Lung (tissue), 12 donors: ENCODE data around the gene RASGRP2. TPM values are rescaled to one million over a fixed set of nuclear protein-coding genes. Genes with fewer than 3 reads are reported as not detected.

ENCODE experiments used
- ATAC-seq: fragments of 200-7000 bp; cut with Tn5 transposase; one replicate; pipeline ENCODE4 v1.9.1; 2020; ENCODE audit warnings: moderate number of reproducible peaks; ENCODE audit not compliant: insufficient read depth, low FRiP score
- DNase-seq, 3 donors: peaks; one replicate each; pipeline ENCODE4 v3.0.0-alpha.2; 2013 to 2017
- H3K27ac ChIP-seq, 2 donors: one replicate each; pipeline ENCODE4 v1.5.1; 2013; ENCODE audit warnings: mild to moderate bottlenecking in 2 of 2, moderate library complexity in 2 of 2, control low read depth in 1 of 2, inconsistent platforms in 1 of 2, low read depth in 1 of 2, low read length in 1 of 2
- H3K27me3 ChIP-seq, 3 donors: one replicate each; pipeline ENCODE4 v1.5.1; 2013; ENCODE audit warnings: low read length in 2 of 3; ENCODE audit not compliant: control insufficient read depth in 3 of 3, insufficient read depth in 3 of 3
- H3K36me3 ChIP-seq, 4 donors: one replicate each; pipeline ENCODE4 v1.5.1; 2013; ENCODE audit warnings: low read length in 4 of 4, mild to moderate bottlenecking in 1 of 4, moderate library complexity in 1 of 4; ENCODE audit not compliant: control insufficient read depth in 4 of 4, insufficient read depth in 4 of 4
- H3K4me1 ChIP-seq, 5 donors: one replicate each; pipeline ENCODE4 v1.5.1; 2013; ENCODE audit warnings: low read length in 5 of 5, mild to moderate bottlenecking in 2 of 5, moderate library complexity in 1 of 5; ENCODE audit not compliant: control insufficient read depth in 5 of 5, insufficient read depth in 5 of 5
- H3K4me3 ChIP-seq: one replicate; pipeline ENCODE4 v1.5.1; 2013; ENCODE audit warnings: mild to moderate bottlenecking, control low read depth, moderate library complexity
- H3K9ac ChIP-seq, 2 donors: one replicate each; pipeline ENCODE4 v1.5.1; 2013; ENCODE audit warnings: low read length in 2 of 2, control low read depth in 1 of 2; ENCODE audit not compliant: insufficient read depth in 1 of 2
- H3K9me3 ChIP-seq, 4 donors: one replicate each; pipeline ENCODE4 v1.5.1; 2013; ENCODE audit warnings: low read length in 3 of 4, mild to moderate bottlenecking in 1 of 4, moderate library complexity in 1 of 4; ENCODE audit not compliant: control insufficient read depth in 4 of 4, insufficient read depth in 3 of 4
- WGBS, 2 donors: extraction: QIAGEN DNeasy Blood & Tissue Kit; methylation state at CpG; one replicate each; pipeline ENCODE4 v1.1.7; 2013; 5-methylcytosine and 5-hydroxymethylcytosine counted together
- polyA plus RNA-seq, 2 donors: library from polyadenylated mRNA; stranded (reverse); fragments of 200-250 nt; gene quantifications; one replicate each; pipeline ENCODE4 v1.2.1, GENCODE V29; 2013
- total RNA-seq, 2 donors: library from RNA; depleted of rRNA in 1 of 2; stranded (reverse); fragments of >200 nt in 1 of 2; gene quantifications; one replicate each; pipeline ENCODE4 v1.2.1, GENCODE V29; 2014 to 2021
- TF ChIP-seq, protein P1 (sequence below): IDR thresholded peaks from 2 replicates; pipeline ENCODE4 v1.5.1; 2012; ENCODE audit warnings: mild to moderate bottlenecking; ENCODE audit errors: control extremely low read depth, extremely low read depth
- donor health status: control.
- donor health status: control.
- donor health status: Bipolar disorder and iron deficiency.
- donor health status: healthy.
- donor health status: DM: yes; HTN: yes; CAD: no.

The RASGRP2 gene
- total and polyA plus RNA-seq, 4 donors = 20.0 to 46.4 (median 30.8) TPM

DNA sequence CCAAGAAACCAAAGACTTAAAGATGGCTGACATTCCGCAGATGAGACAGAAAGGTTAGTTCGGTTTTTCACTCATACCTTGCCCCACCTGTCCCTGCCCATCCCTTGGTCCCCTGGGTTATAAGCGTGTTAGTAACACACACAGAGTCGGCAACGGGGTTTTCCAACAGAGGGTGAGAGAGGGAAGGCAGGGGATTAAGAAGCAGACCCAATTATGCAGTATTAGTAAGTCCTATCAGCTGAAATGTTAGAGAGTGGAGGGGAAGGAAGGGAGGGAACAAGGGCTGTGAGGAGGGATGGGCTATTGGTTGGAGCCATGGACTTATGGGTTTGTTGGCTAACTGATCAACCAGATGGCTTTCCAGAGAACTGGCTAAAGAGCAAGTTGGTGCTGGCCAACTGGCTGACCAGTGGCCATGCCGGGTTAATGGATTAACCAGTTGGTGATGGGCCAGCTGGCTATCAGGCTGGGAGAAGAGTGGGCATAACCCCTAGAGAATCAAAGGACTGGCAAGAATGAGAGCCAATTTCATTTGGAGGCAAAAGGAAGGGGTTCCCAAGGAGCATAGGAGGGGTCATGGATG, 66.4 kb downstream of the RASGRP2 start:
- Histone ChIP-seq H3K9me3 (no peaks in the 10 kb centered on the region), H3K27ac (no peak overlapping the region), H3K4me3 (no peak overlapping the region), H3K36me3 (no peaks in the 10 kb centered on the region), H3K9ac (no peak overlapping the region), H3K27me3 (peaks cover 0 to 48% (median 6%) of the 10 kb centered on the region in 3 donors), H3K4me1 (peaks cover 0 to 3% (median 0%) of the 10 kb centered on the region in 5 donors)
- WGBS, 2 donors = 86 to 96% methylated on average over 6 of the region's 6 CpGs
- TF ChIP-seq, protein P1, sequence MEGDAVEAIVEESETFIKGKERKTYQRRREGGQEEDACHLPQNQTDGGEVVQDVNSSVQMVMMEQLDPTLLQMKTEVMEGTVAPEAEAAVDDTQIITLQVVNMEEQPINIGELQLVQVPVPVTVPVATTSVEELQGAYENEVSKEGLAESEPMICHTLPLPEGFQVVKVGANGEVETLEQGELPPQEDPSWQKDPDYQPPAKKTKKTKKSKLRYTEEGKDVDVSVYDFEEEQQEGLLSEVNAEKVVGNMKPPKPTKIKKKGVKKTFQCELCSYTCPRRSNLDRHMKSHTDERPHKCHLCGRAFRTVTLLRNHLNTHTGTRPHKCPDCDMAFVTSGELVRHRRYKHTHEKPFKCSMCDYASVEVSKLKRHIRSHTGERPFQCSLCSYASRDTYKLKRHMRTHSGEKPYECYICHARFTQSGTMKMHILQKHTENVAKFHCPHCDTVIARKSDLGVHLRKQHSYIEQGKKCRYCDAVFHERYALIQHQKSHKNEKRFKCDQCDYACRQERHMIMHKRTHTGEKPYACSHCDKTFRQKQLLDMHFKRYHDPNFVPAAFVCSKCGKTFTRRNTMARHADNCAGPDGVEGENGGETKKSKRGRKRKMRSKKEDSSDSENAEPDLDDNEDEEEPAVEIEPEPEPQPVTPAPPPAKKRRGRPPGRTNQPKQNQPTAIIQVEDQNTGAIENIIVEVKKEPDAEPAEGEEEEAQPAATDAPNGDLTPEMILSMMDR = no peak
- ATAC-seq = no peak
- no peak for DNase-seq

Other genes starting within 250 kb of the RASGRP2 start
- not detected for gene SLC22A11, start 188.2 kb downstream of the RASGRP2 start, total RNA-seq
- gene SLC22A11, start 188.2 kb downstream of the RASGRP2 start, polyA plus RNA-seq = under 1 TPM in 1 of 2 donors, not detected in 1; 0.08 TPM
- gene SLC22A12, start 152.9 kb downstream of the RASGRP2 start, total RNA-seq = not detected
- not detected for gene SLC22A12, start 152.9 kb downstream of the RASGRP2 start, polyA plus RNA-seq
- 1 to 10 TPM; 1.7 to 6.6 TPM for gene NRXN2, start 20.9 kb downstream of the RASGRP2 start, total RNA-seq
- gene NRXN2, start 20.9 kb downstream of the RASGRP2 start, polyA plus RNA-seq = under 1 TPM; 0.39 to 0.56 TPM
- 1 to 10 TPM; 3.7 to 3.8 TPM for gene PYGM, start 15.8 kb upstream of the RASGRP2 start, total RNA-seq
- 1 to 10 TPM; 1.2 TPM for gene PYGM, start 15.8 kb upstream of the RASGRP2 start, polyA plus RNA-seq
- 100 to 1,000 TPM; 196 to 213 TPM for gene SF1, start 34.4 kb upstream of the RASGRP2 start, total RNA-seq
- gene SF1, start 34.4 kb upstream of the RASGRP2 start, polyA plus RNA-seq = 10 to 100 TPM; 76.2 to 97.8 TPM
- gene MAP4K2, start 59.1 kb upstream of the RASGRP2 start, total RNA-seq = 10 to 100 TPM; 23.3 to 41.8 TPM
- 10 to 100 TPM; 15.0 to 24.3 TPM for gene MAP4K2, start 59.1 kb upstream of the RASGRP2 start, polyA plus RNA-seq
- gene MEN1, start 66.4 kb upstream of the RASGRP2 start, total RNA-seq = 10 to 100 TPM; 18.8 to 24.9 TPM
- gene MEN1, start 66.4 kb upstream of the RASGRP2 start, polyA plus RNA-seq = 10 to 100 TPM; 15.0 to 18.5 TPM
- gene CDC42BPG, start 100.5 kb upstream of the RASGRP2 start, total RNA-seq = 10 to 100 TPM; 11.2 to 23.5 TPM
- 1 to 10 TPM; 7.1 to 10.0 TPM for gene CDC42BPG, start 100.5 kb upstream of the RASGRP2 start, polyA plus RNA-seq
- 100 to 1,000 TPM in 1 of 2 donors, 10 to 100 TPM in 1; 71.2 to 139 TPM for gene EHD1, start 134.5 kb upstream of the RASGRP2 start, total RNA-seq
- 100 to 1,000 TPM in 1 of 2 donors, 10 to 100 TPM in 1; 42.1 to 144 TPM for gene EHD1, start 134.5 kb upstream of the RASGRP2 start, polyA plus RNA-seq
- 10 to 100 TPM; 17.4 to 32.5 TPM for gene ATG2A, start 173.1 kb upstream of the RASGRP2 start, total RNA-seq
- 10 to 100 TPM; 19.1 to 22.9 TPM for gene ATG2A, start 173.1 kb upstream of the RASGRP2 start, polyA plus RNA-seq
- gene PPP2R5B, start 180.5 kb upstream of the RASGRP2 start, total RNA-seq = 10 to 100 TPM in 1 of 2 donors, 1 to 10 TPM in 1; 9.8 to 27.8 TPM
- 10 to 100 TPM; 14.4 to 20.2 TPM for gene PPP2R5B, start 180.5 kb upstream of the RASGRP2 start, polyA plus RNA-seq
- gene GPHA2, start 191.8 kb upstream of the RASGRP2 start, total RNA-seq = not detected
- gene GPHA2, start 191.8 kb upstream of the RASGRP2 start, polyA plus RNA-seq = under 1 TPM in 1 of 2 donors, not detected in 1; 0.19 TPM
- under 1 TPM in 1 of 2 donors, not detected in 1; 0.55 TPM for gene MAJIN, start 228.0 kb upstream of the RASGRP2 start, total RNA-seq
- gene MAJIN, start 228.0 kb upstream of the RASGRP2 start, polyA plus RNA-seq = under 1 TPM; 0.24 to 0.39 TPM